B cell (primary cell): ENCODE results near the gene APH1A. TPM values are rescaled to one million over a fixed set of nuclear protein-coding genes. Genes with fewer than 3 reads are reported as not detected.

Experiments
- ATAC-seq: fragments of 200-7000 bp; cut with Tn5 transposase; one replicate; pipeline ENCODE4 v1.10.0; 2021; ENCODE audit warnings: low read depth, mild to moderate bottlenecking, moderate number of reproducible peaks, moderate library complexity
- CTCF ChIA-PET: fragments of 350-600 bp; sonication (Branson Sonifier 250); formaldehyde crosslinking; loops from one replicate; lab custom pipeline; 2021; ENCODE audit warnings: antibody characterized with exemption, inconsistent platforms; lab: Charles Lee
- POLR2A ChIA-PET: fragments of 350-600 bp; sonication (Branson Sonifier 250); formaldehyde crosslinking; loops from one replicate; lab custom pipeline; 2021; ENCODE audit warnings: antibody characterized with exemption; lab: Charles Lee
- DNase-seq: peaks from one replicate; pipeline ENCODE4 v3.0.0; 2013
- H2AFZ ChIP-seq: 2 replicates; pipeline ENCODE4 v1.6.1; 2012; ENCODE audit warnings: mild to moderate bottlenecking, low read depth, low read length; ENCODE audit not compliant: insufficient read depth, poor library complexity, severe bottlenecking
- H3K27ac ChIP-seq, 2 donors: 1 replicate in 1 of 2; 2 replicates in 1 of 2; pipeline ENCODE4 v1.5.1; 2012 to 2013; ENCODE audit warnings: low read length in 2 of 2, mild to moderate bottlenecking in 2 of 2, moderate library complexity in 1 of 2
- H3K27me3 ChIP-seq, 4 experiments: fragments of 200-600 bp in 1 of 4; sonication (generic) in 1 of 4; replicated peaks in 1 of 4; 1 replicate in 2 of 4; 2 replicates in 2 of 4; pipeline versions ENCODE4 v1.6.1 to v1.7.0; 2013 to 2016; ENCODE audit warnings: low read length in 3 of 4, mild to moderate bottlenecking in 2 of 4, mixed read lengths in 1 of 4, moderate library complexity in 1 of 4; ENCODE audit not compliant: insufficient read depth in 4 of 4, control insufficient read depth in 3 of 4; ENCODE audit errors: control extremely low read depth in 1 of 4
- H3K36me3 ChIP-seq, 2 experiments: replicated peaks in 1 of 2; 1 replicate in 1 of 2; 2 replicates in 1 of 2; pipeline versions ENCODE4 v1.6.1 to v1.7.1; 2013; ENCODE audit warnings: low read length in 1 of 2; ENCODE audit not compliant: insufficient read depth in 2 of 2, control insufficient read depth in 1 of 2; ENCODE audit errors: control extremely low read depth in 1 of 2, extremely low read depth in 1 of 2
- H3K4me1 ChIP-seq, 2 donors: fragments of 200-600 bp in 1 of 2; sonication (generic) in 1 of 2; 1 replicate in 1 of 2; 2 replicates in 1 of 2; pipeline versions ENCODE4 v1.5.1 to v1.6.1; 2013 to 2017; ENCODE audit warnings: low read length in 2 of 2; ENCODE audit not compliant: control insufficient read depth in 2 of 2, insufficient read depth in 2 of 2
- H3K4me2 ChIP-seq: replicated peaks from 2 replicates; pipeline ENCODE3; 2012; ENCODE audit warnings: mild to moderate bottlenecking, low read depth, low read length; ENCODE audit not compliant: poor library complexity, severe bottlenecking
- H3K4me3 ChIP-seq, 5 experiments: fragments of 200-600 bp in 1 of 5; sonication (generic) in 1 of 5; 1 replicate in 3 of 5; 2 replicates in 2 of 5; pipeline versions ENCODE4 v1.5.1 to v1.7.0; 2011 to 2016; ENCODE audit warnings: low read length in 4 of 5, mild to moderate bottlenecking in 4 of 5, low read depth in 2 of 5, control low read depth in 1 of 5, moderate library complexity in 1 of 5; ENCODE audit not compliant: insufficient read depth in 1 of 5; ENCODE audit errors: control extremely low read depth in 1 of 5, extremely low read depth in 1 of 5
- H3K79me2 ChIP-seq: fragments of 200-600 bp; sonication (generic); one replicate; pipeline ENCODE4 v1.6.0; 2016; ENCODE audit warnings: low read length; ENCODE audit not compliant: control insufficient read depth, insufficient read depth
- H3K9ac ChIP-seq: fragments of 200-600 bp; sonication (generic); 2 replicates; pipeline ENCODE4 v1.6.1; 2017; ENCODE audit warnings: mild to moderate bottlenecking, low read length, moderate library complexity
- H3K9me3 ChIP-seq, 3 donors: one replicate each; pipeline versions ENCODE4 v1.6.1 to v1.7.1; 2013; ENCODE audit warnings: low read length in 2 of 3; ENCODE audit not compliant: control insufficient read depth in 2 of 3, insufficient read depth in 1 of 3; ENCODE audit errors: control extremely low read depth in 1 of 3
- H4K20me1 ChIP-seq: 2 replicates; pipeline ENCODE4 v1.6.0; 2012; ENCODE audit warnings: mild to moderate bottlenecking, low read length; ENCODE audit not compliant: insufficient read depth, control insufficient read depth, poor library complexity, severe bottlenecking
- H3K27ac Mint-ChIP-seq: one replicate; pipeline ENCODE4 v1.8.0; 2021; ENCODE audit warnings: mixed read lengths
- H3K27me3 Mint-ChIP-seq: one replicate; pipeline ENCODE4 v1.8.0; 2021; ENCODE audit warnings: mixed read lengths
- H3K4me1 Mint-ChIP-seq: one replicate; pipeline ENCODE4 v1.8.0; 2021; ENCODE audit warnings: mixed read lengths
- H3K4me3 Mint-ChIP-seq: one replicate; pipeline ENCODE4 v1.8.0; 2021; ENCODE audit warnings: mixed read lengths
- H3K9me3 Mint-ChIP-seq: one replicate; pipeline ENCODE4 v1.8.0; 2022; ENCODE audit warnings: mixed read lengths; ENCODE audit not compliant: insufficient read depth
- CTCF ChIP-seq: fragments of 200-600 bp; IDR thresholded peaks from one replicate; pipeline ENCODE4 v1.8.0; 2022; ENCODE audit warnings: antibody characterized with exemption, mild to moderate bottlenecking
- EZH2 ChIP-seq: IDR thresholded peaks from 2 replicates; pipeline ENCODE4 v1.6.1; 2012; ENCODE audit warnings: borderline replicate concordance, low read depth, mild to moderate bottlenecking, moderate library complexity, low read length; ENCODE audit not compliant: insufficient read depth, poor library complexity, severe bottlenecking
- WGBS: methylation state at CpG from one replicate; pipeline ENCODE4 v1.1.5; 2013; ENCODE audit warnings: missing lambda C conversion rate; ENCODE audit not compliant: insufficient coverage; 5-methylcytosine and 5-hydroxymethylcytosine counted together
- intact Hi-C: fragments of 100-400 bp; cut with micrococcal nuclease; formaldehyde crosslinking; loops from one replicate; pipeline ENCODE4 v1.10.0; 2022
- polyA plus RNA-seq: library from polyadenylated mRNA; depleted of rRNA; stranded (reverse); fragments of >200 nt; gene quantifications from 2 replicates; pipeline ENCODE4 v1.2.3, GENCODE V29; 2012
- total RNA-seq, 2 donors: library from RNA; stranded (reverse); fragments of 120-200 nt in 1 of 2; gene quantifications; 1 replicate in 1 of 2; 2 replicates in 1 of 2; pipeline versions ENCODE4 v1.2.3 to v1.2.4, GENCODE V29; 2013 to 2022

Gene APH1A
- total and polyA plus RNA-seq, 2 donors (not counting 1 experiment from before 2014, with no cell fraction given): 135 to 165 TPM

- Histone ChIP-seq H3K79me2 (no peaks in the 10 kb centered on the region), H4K20me1 (no peaks in the 10 kb centered on the region), H3K27ac (peak overlapping the region in 1 of 2 donors; percentile 55), H3K27me3 (no peaks in the 10 kb centered on the region), H3K9ac (no peak overlapping the region), H3K9me3 (no peaks in the 10 kb centered on the region), H2AFZ (no peak overlapping the region), H3K4me3 (no peak overlapping the region), H3K4me2 (peak overlapping the region; percentile 14), H3K4me1 (peaks cover 9 to 11% of the 10 kb centered on the region in 2 donors), H3K36me3 (peaks cover 4 to 42% of the 10 kb centered on the region in 2 experiments)
- Mint-ChIP-seq H3K27ac (peak overlapping the region; percentile 56), H3K4me3 (no peak overlapping the region), H3K9me3 (no peaks in the 10 kb centered on the region), H3K4me1 (peaks cover 16% of the 10 kb centered on the region), H3K27me3 (no peaks in the 10 kb centered on the region)
- intact Hi-C loops: no loop called here
- ChIA-PET POLR2A (interaction anchor here (0.6 kb wide), 1 partner anchor 30 kb away, joined by 3 read pairs; no protein-coding TSS in a partner anchor), CTCF (interaction anchor here (0.7 to 1.2 kb wide), 2 partner anchors 8 to 151 kb away, joined by 3 to 7 read pairs; no protein-coding TSS in a partner anchor)
- ATAC-seq (peak; percentile 56), DNase-seq (peak; percentile 41)
- TF ChIP-seq CTCF (no peak), EZH2 (no peak)
- no CpG with 5 or more reads among the region's 1 CpG for WGBS
These were observed 43.3 kb downstream of the APH1A start for GRCh38 chr1:150225546-150225945.

GRCh38 chr1:150224983-150225382 lies 43.8 kb downstream of the APH1A start:
- intact Hi-C loops: no loop called here
- Mint-ChIP-seq H3K4me1 (peaks cover 16% of the 10 kb centered on the region), H3K4me3 (no peak overlapping the region), H3K9me3 (no peaks in the 10 kb centered on the region), H3K27ac (peak overlapping the region; percentile 44), H3K27me3 (no peaks in the 10 kb centered on the region)
- POLR2A ChIA-PET: no interaction called here
- Histone ChIP-seq H3K79me2 (no peaks in the 10 kb centered on the region), H3K4me2 (no peak overlapping the region), H4K20me1 (no peaks in the 10 kb centered on the region), H3K27me3 (no peaks in the 10 kb centered on the region), H3K4me1 (peaks cover 9 to 11% of the 10 kb centered on the region in 2 donors), H3K27ac (no peak overlapping the region), H3K9ac (no peak overlapping the region), H3K4me3 (no peak overlapping the region), H2AFZ (no peak overlapping the region), H3K9me3 (no peaks in the 10 kb centered on the region), H3K36me3 (peaks cover 7 to 47% of the 10 kb centered on the region in 2 experiments)
- CTCF ChIA-PET: interaction anchor here (0.6 to 1.2 kb wide), 4 partner anchors 9 to 222 kb away, joined by 3 to 7 read pairs (median 3); no protein-coding TSS in a partner anchor
- 100% methylated on average over 1 of the region's 1 CpG for WGBS
- DNase-seq (no peak), ATAC-seq (no peak)
- TF ChIP-seq EZH2 (no peak), CTCF (no peak)
